ENCODE results near the gene ZNF497.

Gene ZNF497

DNA sequence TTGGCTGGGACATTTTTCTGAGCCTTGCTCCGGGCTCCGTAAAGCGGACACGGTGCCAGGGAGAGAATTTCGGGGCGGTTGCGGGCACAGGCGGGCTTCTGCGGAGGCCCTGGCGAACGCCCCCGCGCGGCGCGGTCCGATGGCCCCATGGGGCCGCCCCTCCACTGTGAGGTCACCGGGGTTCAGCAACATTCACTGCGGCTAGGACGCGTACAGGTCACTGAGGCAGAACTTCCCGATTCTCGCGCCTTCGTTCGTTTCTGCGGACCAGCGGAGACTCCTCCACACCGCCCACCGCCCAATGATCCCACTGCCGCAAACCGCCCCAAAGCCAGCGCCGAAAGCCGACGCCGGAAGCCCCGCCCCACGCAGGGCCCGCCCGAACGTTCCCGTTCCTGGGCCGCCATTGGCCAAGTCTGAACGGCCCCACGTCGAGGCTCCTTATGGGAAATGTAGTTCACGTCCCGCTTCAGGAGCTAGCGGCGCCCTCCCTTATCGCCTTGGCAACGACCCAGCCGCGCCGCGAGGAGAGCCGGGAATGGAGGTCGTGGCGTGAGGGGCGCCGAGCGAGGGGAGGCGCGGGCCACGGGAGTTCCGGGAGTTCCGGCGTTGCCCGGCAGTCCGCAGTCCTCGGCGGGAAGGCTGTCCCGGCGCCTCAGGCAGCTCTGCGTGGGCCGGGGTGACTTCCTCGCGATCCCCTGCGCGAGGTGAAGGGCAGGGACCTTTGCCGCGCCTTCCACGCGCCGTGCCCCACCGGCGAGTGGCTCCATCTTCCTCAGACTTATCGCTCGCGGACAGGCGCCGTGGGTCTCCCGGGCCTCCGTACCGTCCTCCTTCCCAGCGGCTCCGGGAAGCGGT, 45.8 kb upstream of the ZNF497 start, which contains the start of gene ZNF584 (continued):
- peak; percentile 16; the same call in 1 of the 2 replicates for TF ChIP-seq ZNF561 (tag by site-specific recombination; IDR thresholded peaks at IDR 0.05; ENCODE audit: borderline replicate concordance)
- TF ChIP-seq ZNF658 (tag by site-specific recombination; IDR thresholded peaks at IDR 0.05), result no peak
- TF ChIP-seq TCF7L2 (IDR thresholded peaks at IDR 0.05; ENCODE audit: borderline replicate concordance, low read depth, low read length), result no peak
- TF ChIP-seq, protein P1, sequence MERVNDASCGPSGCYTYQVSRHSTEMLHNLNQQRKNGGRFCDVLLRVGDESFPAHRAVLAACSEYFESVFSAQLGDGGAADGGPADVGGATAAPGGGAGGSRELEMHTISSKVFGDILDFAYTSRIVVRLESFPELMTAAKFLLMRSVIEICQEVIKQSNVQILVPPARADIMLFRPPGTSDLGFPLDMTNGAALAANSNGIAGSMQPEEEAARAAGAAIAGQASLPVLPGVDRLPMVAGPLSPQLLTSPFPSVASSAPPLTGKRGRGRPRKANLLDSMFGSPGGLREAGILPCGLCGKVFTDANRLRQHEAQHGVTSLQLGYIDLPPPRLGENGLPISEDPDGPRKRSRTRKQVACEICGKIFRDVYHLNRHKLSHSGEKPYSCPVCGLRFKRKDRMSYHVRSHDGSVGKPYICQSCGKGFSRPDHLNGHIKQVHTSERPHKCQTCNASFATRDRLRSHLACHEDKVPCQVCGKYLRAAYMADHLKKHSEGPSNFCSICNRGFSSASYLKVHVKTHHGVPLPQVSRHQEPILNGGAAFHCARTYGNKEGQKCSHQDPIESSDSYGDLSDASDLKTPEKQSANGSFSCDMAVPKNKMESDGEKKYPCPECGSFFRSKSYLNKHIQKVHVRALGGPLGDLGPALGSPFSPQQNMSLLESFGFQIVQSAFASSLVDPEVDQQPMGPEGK (tag by site-specific recombination; IDR thresholded peaks at IDR 0.05), result peak; percentile 54
- TF ChIP-seq ZNF394 (tag by site-specific recombination; IDR thresholded peaks at IDR 0.05; ENCODE audit: borderline replicate concordance), result peak; percentile 20; the same call in 1 of the 2 replicates
- no peak for TF ChIP-seq ZNF146 (tag by site-specific recombination; IDR thresholded peaks at IDR 0.05)
- peak; percentile 36; the same call in 1 of the 2 replicates for TF ChIP-seq ZBTB7A (tag by site-specific recombination; IDR thresholded peaks at IDR 0.05; ENCODE audit: low read depth)
- TF ChIP-seq KLF8 (tag by site-specific recombination; IDR thresholded peaks at IDR 0.05), result peak; percentile 98
- TF ChIP-seq SP3 (tag by site-specific recombination; IDR thresholded peaks at IDR 0.05), result peak; percentile 98
- TF ChIP-seq SCRT2 (tag by site-specific recombination; IDR thresholded peaks at IDR 0.05), result 0 out of 2 replicates have a peak, but pooled peaks have one; percentile 1
- no peak for TF ChIP-seq ZNF501 (tag by site-specific recombination; IDR thresholded peaks at IDR 0.05)
- TF ChIP-seq ZNF777 (tag by site-specific recombination; IDR thresholded peaks at IDR 0.05; ENCODE audit: borderline replicate concordance), result peak; percentile 58
- TF ChIP-seq, protein P2, sequence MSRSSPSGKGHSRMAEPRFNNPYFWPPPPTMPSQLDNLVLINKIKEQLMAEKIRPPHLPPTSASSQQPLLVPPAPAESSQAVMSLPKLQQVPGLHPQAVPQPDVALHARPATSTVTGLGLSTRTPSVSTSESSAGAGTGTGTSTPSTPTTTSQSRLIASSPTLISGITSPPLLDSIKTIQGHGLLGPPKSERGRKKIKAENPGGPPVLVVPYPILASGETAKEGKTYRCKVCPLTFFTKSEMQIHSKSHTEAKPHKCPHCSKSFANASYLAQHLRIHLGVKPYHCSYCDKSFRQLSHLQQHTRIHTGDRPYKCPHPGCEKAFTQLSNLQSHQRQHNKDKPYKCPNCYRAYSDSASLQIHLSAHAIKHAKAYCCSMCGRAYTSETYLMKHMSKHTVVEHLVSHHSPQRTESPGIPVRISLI (tag by site-specific recombination; IDR thresholded peaks at IDR 0.05), result no peak
- peak; percentile 56; the same call in 1 of the 2 replicates for TF ChIP-seq ZNF24 (tag by site-specific recombination; IDR thresholded peaks at IDR 0.05)
- TF ChIP-seq ZNF221 (tag by site-specific recombination; IDR thresholded peaks at IDR 0.05; ENCODE audit: borderline replicate concordance), result no peak; the same call in 1 of the 2 replicates
- TF ChIP-seq ZNF530 (tag by site-specific recombination; IDR thresholded peaks at IDR 0.05; ENCODE audit: low read depth), result no peak
- peak; percentile 85 for TF ChIP-seq ZBTB8A (tag by site-specific recombination; IDR thresholded peaks at IDR 0.05)
- TF ChIP-seq ZNF239 (tag by site-specific recombination; IDR thresholded peaks at IDR 0.05), result peak; percentile 9; the same call in 1 of the 2 replicates
- TF ChIP-seq ZNF785 (tag by site-specific recombination; IDR thresholded peaks at IDR 0.05), result peak; percentile 94
- no peak for TF ChIP-seq ZNF202 (tag by site-specific recombination; IDR thresholded peaks at IDR 0.05; ENCODE audit: borderline replicate concordance)
- 0 out of 2 replicates have a peak, but pooled peaks have one; percentile 18 for TF ChIP-seq ZNF341 (tag by site-specific recombination; IDR thresholded peaks at IDR 0.05; ENCODE audit: low read depth)
- peak; percentile 83; the same call in 1 of the 2 replicates for TF ChIP-seq KLF7 (tag by site-specific recombination; IDR thresholded peaks at IDR 0.05; ENCODE audit: borderline replicate concordance)
- TF ChIP-seq ZNF555 (tag by site-specific recombination; conservative IDR thresholded peaks at IDR 0.05), result no peak

DNA sequence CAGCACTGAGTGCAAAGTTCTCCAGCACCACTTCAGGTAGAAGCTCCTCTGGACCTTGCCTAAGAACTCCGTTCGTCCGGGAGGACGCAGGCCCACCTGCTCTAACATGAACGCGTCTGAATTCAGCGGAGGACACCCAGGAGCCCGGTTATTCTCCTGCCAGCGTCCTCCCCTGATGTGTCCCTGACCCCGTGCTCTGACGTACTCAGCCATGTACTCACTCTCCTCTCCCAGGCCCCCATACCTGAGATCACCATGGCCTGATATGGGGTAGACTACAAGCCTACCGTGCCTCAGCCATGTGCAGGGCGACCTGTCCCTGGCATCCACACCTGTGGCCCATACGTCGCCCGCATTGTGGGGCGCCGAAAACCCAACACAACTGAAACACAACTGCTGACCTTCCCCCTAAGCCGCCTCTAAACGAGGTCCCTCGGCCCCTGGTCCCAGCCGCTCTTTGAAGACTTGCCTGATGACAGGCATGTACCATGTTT, 45.2 kb upstream of the ZNF497 start:
- H3K27ac ChIP-seq (ENCODE audit: extremely low read depth, low read depth, low read length), result peak overlapping the region; percentile 71
- POLR2A ChIA-PET, result interaction anchor here (0.6 to 3.2 kb wide), 26 partner anchors 8 to 224 kb away, joined by 3 to 27 read pairs (median 9); partner anchors contain the start of genes ERVK3-1, RNF225, RPS5 and TRIM28
- CTCF ChIA-PET, result interaction anchor here (0.5 to 1.1 kb wide), 3 partner anchors 39 to 172 kb away, joined by 3 read pairs; no protein-coding TSS in a partner anchor
- TF ChIP-seq ZNF292 (tag by site-specific recombination; IDR thresholded peaks at IDR 0.05; ENCODE audit: borderline replicate concordance, low read depth) (no peak), ZNF560 (tag by site-specific recombination; IDR thresholded peaks at IDR 0.05; ENCODE audit: borderline replicate concordance) (no peak), KLF9 (tag by site-specific recombination; IDR thresholded peaks at IDR 0.05; ENCODE audit: low read depth) (no peak)
- TF ChIP-seq, protein P3, sequence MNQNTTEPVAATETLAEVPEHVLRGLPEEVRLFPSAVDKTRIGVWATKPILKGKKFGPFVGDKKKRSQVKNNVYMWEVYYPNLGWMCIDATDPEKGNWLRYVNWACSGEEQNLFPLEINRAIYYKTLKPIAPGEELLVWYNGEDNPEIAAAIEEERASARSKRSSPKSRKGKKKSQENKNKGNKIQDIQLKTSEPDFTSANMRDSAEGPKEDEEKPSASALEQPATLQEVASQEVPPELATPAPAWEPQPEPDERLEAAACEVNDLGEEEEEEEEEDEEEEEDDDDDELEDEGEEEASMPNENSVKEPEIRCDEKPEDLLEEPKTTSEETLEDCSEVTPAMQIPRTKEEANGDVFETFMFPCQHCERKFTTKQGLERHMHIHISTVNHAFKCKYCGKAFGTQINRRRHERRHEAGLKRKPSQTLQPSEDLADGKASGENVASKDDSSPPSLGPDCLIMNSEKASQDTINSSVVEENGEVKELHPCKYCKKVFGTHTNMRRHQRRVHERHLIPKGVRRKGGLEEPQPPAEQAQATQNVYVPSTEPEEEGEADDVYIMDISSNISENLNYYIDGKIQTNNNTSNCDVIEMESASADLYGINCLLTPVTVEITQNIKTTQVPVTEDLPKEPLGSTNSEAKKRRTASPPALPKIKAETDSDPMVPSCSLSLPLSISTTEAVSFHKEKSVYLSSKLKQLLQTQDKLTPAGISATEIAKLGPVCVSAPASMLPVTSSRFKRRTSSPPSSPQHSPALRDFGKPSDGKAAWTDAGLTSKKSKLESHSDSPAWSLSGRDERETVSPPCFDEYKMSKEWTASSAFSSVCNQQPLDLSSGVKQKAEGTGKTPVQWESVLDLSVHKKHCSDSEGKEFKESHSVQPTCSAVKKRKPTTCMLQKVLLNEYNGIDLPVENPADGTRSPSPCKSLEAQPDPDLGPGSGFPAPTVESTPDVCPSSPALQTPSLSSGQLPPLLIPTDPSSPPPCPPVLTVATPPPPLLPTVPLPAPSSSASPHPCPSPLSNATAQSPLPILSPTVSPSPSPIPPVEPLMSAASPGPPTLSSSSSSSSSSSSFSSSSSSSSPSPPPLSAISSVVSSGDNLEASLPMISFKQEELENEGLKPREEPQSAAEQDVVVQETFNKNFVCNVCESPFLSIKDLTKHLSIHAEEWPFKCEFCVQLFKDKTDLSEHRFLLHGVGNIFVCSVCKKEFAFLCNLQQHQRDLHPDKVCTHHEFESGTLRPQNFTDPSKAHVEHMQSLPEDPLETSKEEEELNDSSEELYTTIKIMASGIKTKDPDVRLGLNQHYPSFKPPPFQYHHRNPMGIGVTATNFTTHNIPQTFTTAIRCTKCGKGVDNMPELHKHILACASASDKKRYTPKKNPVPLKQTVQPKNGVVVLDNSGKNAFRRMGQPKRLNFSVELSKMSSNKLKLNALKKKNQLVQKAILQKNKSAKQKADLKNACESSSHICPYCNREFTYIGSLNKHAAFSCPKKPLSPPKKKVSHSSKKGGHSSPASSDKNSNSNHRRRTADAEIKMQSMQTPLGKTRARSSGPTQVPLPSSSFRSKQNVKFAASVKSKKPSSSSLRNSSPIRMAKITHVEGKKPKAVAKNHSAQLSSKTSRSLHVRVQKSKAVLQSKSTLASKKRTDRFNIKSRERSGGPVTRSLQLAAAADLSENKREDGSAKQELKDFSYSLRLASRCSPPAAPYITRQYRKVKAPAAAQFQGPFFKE (tag by site-specific recombination; IDR thresholded peaks at IDR 0.05; ENCODE audit: borderline replicate concordance), result no peak

More for the DNA sequence above, 45.2 kb upstream of the ZNF497 start:
- H3K4me1 ChIP-seq (ENCODE audit: control insufficient read depth, insufficient read depth, low read length), result peaks cover 4% of the 10 kb centered on the region; the same call in 1 of the 2 replicates
- peak overlapping the region; percentile 98 for H3K4me3 ChIP-seq (ENCODE audit: low read depth, low read length)
- peaks cover 9% of the 10 kb centered on the region in 2 experiments; a peak in 2 of 3 replicates for H3K36me3 ChIP-seq (ENCODE audit: control insufficient read depth in 2 of 2, insufficient read depth in 1 of 2, low read length in 2 of 2)
- no peaks in the 10 kb centered on the region for H3K9me3 ChIP-seq (ENCODE audit: control insufficient read depth, insufficient read depth, low read depth, low read length)
